Measurements from ENCODE around the gene PRIMA1.

The PRIMA1 gene

DNA sequence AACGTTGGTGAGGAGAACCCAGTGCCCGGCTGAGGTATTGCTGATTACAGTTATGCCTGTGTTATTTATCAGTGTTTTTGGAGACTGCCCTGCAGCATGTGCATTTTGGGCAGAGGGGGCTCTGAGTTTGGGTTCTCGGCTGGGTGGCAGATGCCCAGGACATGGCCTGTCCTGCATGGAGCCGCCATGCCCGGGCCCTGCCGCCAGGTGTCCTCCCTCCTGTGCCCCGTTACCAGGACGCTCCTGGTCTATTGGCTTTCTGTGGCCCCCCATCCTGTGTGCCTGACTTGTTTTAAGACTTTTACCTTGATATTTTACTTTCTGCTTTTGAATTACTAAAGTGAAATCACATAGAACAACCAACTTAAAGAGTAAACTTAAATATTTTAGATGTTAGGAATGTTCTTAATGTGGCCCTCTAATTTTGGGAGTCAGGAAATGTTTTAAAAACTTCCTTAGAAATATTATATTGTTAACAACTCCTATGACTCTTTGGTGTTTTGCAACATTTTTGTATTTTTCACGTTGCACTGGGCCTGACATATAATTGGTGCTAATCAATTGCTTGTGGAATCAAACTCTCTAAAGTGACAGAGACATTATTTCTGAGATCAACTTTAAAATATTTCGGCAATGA is 51.8 kb downstream of the PRIMA1 start:
- TF ChIP-seq GATA3 (IDR thresholded peaks at IDR 0.05; ENCODE audit: low read depth, low read length): no peak
- TF ChIP-seq GATA2 (IDR thresholded peaks at IDR 0.05; ENCODE audit: low read depth, low read length): no peak

DNA sequence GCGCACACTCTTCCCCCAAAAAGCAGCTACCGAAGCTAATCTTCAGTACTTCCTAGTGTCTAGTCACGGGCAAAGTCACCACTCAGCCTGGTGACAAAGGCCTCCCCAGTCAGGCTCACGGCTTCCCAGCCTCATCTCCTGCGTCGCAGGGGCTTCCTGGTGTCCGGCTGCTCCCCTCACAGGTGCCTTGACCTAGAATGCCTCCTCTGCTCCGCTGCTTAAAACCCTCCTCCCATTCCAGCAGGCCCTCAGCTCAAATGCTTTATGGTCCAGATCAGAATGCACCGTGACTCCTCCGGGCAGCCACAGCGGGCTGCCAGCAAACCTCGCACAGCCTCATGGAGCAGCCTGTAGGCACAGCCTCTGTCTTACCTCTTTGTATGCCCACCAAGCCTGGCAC is 53.1 kb downstream of the PRIMA1 start:
- TF ChIP-seq GATA2 (IDR thresholded peaks at IDR 0.05; ENCODE audit: low read depth, low read length) (no peak), GATA3 (IDR thresholded peaks at IDR 0.05; ENCODE audit: low read depth, low read length) (no peak)

DNA sequence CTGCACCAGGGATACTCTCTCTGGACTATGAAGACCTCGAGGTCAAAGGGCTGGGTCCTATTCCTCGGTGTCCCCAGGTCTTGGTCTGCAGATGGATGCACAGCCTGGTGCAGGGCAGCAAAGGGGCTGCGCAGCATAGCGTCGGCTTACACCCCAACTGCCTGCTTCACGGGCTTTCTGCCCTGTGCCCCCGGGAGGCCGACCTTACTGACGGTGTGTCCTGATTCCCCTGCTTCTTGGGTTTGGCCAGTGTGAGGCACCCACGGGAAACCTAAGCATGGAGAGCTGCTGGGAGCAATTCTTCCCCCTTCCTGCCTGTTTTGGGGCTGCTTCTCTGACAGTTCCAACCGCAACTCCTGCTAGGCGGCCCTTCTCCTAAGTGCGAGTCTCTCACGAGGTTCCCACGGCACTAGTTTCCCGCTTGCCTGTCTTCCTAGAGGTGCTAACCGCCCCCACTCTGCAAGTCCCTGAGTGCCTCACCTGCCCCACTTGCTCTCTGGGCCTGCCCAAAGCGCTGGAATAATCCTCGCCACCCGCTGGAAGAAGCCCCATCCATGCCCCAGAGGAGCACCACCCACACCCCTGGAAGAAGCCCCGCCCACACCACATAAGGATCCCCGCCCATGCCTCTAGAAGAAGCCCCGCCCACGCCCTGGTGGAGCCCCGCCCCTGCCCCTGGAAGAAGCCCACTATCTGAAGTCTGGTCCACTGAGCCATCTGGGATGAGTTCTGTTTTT is 54.0 kb downstream of the PRIMA1 start:
- TF ChIP-seq GATA2 (IDR thresholded peaks at IDR 0.05; ENCODE audit: low read depth, low read length) (no peak), GATA3 (IDR thresholded peaks at IDR 0.05; ENCODE audit: low read depth, low read length) (no peak)

DNA sequence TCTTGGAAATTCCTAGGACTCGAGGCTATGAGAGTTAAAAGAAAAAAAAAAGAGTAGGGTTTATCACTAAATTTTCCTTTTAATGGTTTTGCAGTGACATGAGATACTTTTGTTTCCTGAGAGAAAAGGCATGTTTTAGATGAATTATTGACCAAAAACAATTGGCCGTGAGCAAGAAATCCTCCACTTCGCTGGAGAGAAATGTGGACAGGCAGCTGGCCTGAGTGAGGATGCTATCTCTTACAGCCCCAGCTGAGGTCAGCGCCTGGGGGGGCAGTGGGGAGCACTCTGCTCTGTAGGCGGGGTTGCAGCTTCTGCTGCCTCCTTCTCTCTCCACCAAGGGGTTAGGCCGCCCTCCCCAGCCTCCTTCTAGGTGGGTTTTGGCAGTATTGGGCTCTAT is 54.7 kb downstream of the PRIMA1 start:
- TF ChIP-seq GATA3 (IDR thresholded peaks at IDR 0.05; ENCODE audit: low read depth, low read length) (no peak), GATA2 (IDR thresholded peaks at IDR 0.05; ENCODE audit: low read depth, low read length) (0 out of 2 replicates have a peak, but pooled peaks have one; percentile 23)

DNA sequence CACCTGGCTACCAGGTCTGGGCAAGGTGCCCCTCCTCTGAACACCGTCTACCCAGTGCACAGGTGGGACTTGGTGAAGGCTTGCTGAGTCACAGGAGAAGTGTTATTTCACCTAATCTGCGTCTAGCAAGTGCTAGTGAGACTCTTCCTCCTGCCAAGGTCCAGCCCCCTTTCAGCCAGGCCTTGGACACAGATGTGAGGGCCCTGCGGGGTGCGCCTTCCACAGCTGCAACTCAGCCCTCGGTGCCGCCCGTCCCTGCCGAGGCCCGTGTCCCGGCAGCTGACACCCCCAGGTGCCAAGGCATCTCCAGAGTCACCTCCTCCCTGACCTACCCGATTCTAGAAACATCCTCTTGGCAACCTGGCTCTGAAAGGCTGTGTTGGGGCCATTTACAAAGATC is 55.1 kb downstream of the PRIMA1 start:
- TF ChIP-seq GATA2 (IDR thresholded peaks at IDR 0.05; ENCODE audit: low read depth, low read length) (no peak), GATA3 (IDR thresholded peaks at IDR 0.05; ENCODE audit: low read depth, low read length) (no peak)

DNA sequence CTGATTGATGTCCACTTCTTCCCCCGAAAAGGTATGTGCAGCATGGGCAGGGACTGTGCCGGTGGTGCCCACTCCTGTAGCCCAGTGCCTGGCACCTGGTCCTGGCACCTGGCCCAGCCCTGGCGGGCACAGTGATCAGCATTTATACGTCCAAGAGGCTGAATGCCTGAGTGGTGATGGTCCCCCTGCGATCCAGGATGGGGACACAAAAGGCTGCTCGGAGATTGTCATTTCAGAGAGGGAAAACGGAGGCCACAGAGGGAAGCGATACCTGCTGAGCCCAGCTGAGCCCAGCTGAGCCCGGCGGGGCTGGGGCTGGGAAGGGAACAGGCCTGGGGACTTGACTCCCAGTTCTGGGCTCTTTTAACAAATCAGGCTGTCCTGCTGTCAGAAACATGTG is 55.8 kb downstream of the PRIMA1 start:
- TF ChIP-seq GATA3 (IDR thresholded peaks at IDR 0.05; ENCODE audit: low read depth, low read length) (no peak), GATA2 (IDR thresholded peaks at IDR 0.05; ENCODE audit: low read depth, low read length) (no peak)

DNA sequence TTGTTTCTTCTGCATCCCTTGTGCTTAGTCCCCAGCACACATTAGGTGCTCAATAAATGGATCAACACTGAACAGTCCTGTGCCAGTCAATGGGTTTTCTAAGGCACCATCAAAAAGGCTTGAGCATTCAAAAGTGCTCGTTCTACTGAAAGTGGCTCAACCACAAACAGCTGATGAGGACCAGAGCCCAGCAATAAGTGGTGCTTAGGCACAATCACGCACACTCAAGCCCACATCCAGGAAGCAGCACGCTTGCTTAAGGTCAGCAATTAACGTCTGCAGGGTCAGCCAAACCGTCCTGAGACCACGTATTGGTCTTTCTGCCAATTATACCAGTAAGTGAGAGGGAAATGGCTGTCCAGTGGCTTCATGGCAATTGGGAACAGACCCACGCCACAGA is 56.5 kb downstream of the PRIMA1 start:
- TF ChIP-seq GATA3 (IDR thresholded peaks at IDR 0.05; ENCODE audit: low read depth, low read length): no peak
- TF ChIP-seq GATA2 (IDR thresholded peaks at IDR 0.05; ENCODE audit: low read depth, low read length): no peak

DNA sequence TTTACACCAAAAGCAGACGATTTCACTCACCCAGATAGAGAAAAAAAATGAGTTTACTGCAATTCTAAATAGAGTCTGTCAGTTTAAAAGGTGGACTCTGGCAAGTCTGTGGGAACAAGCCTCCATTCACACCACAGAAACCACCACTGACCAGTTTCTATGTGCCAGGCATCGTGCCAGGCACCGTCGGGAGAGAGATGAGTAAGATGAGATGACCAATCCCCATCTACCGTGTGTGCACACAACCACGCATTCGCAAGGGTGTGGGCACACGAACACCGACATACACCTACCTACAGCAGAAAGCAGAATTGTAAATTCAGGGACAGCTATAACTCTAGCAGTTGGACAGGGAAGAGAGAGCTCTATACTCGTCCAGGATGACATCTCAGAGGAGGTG is 58.3 kb downstream of the PRIMA1 start:
- TF ChIP-seq GATA3 (IDR thresholded peaks at IDR 0.05; ENCODE audit: low read depth, low read length) (no peak), GATA2 (IDR thresholded peaks at IDR 0.05; ENCODE audit: low read depth, low read length) (no peak)

DNA sequence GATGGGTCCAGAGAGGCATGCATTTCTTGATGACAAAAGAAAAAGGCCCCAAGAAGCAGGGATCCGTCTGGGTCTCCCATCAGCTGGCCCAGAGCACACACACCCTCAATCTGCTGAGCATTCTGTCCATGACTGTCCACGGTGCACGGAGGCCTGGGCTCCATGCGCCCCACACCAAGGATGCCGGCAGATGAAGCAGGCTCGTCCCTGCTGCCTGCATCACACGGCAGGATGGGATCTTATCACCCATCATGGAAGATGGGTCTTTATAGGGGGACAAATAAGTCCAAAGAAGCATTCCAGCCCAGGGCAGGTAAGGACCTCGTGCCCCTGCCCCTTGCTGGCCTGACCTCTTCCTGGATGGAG is 59.7 kb downstream of the PRIMA1 start:
- TF ChIP-seq GATA2 (IDR thresholded peaks at IDR 0.05; ENCODE audit: low read depth, low read length) (no peak), GATA3 (IDR thresholded peaks at IDR 0.05; ENCODE audit: low read depth, low read length) (no peak)

DNA sequence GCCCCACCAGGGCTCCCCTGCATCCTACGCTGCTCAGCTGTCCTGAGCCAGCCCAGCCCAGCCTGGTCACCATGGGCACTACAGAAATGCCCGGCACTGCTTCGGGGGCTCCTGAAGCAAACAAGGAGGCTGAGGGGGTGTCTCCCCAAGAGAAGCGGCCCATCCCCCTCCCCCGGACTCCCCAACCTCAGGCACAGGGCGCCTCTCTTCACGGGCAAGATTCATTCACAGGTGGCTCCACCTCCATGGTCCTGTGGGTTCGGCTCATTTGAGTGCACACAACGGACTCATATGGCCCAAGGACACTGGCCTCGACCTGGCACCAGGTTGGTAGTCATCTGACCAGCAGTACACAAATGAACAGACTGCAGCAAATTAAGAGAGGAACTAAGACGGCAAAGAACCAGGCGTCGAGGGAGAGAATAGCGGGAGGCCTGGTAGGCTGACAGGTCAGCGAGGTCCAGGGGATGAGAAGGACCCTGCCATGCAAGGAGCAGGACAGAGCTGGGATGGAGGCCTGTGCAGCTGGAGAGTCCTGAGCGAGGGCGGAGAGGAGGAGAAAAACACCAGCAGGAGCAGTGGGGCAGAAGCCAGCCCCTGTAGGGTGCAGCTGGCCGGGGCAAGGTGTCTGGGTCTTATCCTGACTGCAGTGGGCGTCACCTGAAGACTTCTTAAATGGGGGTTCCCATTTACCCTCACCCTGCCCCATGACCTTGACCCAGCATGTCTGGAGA is 60.2 kb downstream of the PRIMA1 start:
- TF ChIP-seq GATA2 (IDR thresholded peaks at IDR 0.05; ENCODE audit: low read depth, low read length): no peak
- TF ChIP-seq GATA3 (IDR thresholded peaks at IDR 0.05; ENCODE audit: low read depth, low read length): no peak

DNA sequence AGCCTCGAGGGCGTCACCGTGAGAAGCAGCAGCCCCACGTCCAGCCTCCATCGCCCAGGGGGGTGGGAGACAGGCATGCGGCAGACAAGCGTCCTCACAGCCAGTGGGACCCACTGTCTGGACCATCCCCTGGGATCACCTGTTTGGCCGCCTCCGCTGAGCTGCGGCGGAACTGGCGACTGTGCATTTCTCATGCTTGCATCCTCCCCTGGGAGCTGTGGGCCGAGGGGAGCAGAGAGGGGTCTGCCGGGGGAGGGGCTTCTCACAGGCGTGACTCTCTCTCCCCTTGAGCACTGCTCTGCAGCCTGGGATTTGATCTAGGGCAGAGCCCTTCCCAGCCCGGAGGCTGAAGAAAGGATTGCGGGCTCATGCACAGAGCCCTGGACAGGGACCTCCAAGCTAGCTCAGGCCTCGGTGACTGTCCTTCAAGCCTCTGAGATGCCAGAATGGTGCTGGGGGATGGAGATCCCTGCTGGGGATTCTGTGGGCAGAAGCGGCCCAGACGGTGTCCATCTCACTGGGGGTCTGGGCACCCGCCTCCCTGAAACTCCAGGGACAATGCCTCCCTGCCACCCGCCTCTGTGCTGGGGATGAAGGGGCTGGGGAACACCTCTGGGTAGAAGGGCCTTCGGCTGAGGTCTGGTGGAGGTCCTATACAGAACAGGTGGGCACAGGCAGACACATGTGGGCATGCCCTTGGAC is 61.1 kb downstream of the PRIMA1 start:
- TF ChIP-seq GATA2 (IDR thresholded peaks at IDR 0.05; ENCODE audit: low read depth, low read length) (no peak), GATA3 (IDR thresholded peaks at IDR 0.05; ENCODE audit: low read depth, low read length) (no peak)

DNA sequence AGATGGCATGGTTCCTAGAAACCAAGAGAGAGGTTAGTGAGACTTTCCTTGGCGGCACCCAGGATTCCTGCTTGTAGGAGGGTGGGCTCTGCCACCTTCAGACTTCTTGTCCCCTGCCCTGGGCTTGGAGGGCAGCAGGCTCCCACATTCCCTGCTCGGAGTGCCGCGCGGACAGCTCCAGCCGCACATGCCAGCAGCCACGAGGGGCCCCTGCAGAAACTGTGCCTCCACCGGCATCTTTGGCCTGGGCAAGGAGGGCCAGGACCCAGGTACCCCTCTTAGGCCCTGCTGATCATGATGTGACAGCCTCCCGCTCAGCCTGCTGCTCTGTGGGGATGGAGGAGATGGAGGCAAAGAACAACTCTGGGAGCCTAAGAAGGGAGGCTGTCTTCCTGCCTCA is 62.3 kb downstream of the PRIMA1 start:
- TF ChIP-seq GATA2 (IDR thresholded peaks at IDR 0.05; ENCODE audit: low read depth, low read length) (no peak), GATA3 (IDR thresholded peaks at IDR 0.05; ENCODE audit: low read depth, low read length) (no peak)

DNA sequence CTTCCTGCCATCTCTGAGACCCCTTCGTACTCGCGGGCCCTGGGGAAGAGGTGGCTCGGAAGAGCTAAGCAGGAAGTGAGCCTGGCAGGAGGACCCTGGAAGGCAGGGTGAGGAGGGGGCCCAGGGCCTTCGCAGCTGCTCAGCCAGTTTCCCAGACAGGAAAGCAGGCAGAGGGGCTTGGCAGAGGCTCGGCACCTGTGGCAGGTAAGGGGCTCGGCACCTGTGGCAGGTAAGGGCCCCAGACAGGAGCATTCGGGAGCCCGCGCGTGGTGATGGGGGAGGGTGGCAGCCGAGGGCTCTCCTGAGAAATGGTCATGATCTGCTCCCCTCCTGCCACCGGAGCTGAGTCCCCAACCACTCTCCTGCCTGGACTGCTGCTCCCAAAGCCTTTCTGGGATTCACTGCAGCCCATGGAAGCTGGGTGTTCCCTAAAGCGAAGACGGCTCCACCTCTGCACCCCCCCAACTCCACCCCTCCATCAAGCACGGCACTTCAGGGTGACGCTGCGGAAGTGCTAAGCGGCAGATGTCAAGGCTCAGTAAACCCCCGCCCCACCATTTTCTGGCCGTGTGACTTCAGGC is 63.2 kb downstream of the PRIMA1 start:
- no peak for TF ChIP-seq GATA2 (IDR thresholded peaks at IDR 0.05; ENCODE audit: low read depth, low read length)
- TF ChIP-seq GATA3 (IDR thresholded peaks at IDR 0.05; ENCODE audit: low read depth, low read length): no peak

DNA sequence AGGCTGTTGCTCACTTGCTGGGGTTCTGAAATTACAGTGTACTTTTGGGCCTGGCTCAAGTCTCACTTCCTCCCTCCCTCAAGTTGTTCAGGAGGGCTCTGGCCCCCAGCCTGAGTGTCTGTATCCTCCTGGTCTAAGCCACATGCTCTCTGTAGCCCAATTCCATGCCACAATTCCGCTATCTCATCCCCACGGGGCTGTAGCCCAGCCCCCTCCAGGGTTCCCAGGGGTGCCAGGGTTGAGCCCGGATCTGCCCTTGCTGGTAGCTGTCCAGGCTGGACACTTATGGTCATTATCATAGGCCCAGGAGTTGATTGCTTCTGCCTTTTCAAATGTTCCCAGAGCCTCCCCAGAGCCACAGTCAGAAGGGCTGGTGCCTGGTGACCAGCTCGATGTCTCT is 65.3 kb downstream of the PRIMA1 start:
- TF ChIP-seq GATA2 (IDR thresholded peaks at IDR 0.05; ENCODE audit: low read depth, low read length) (no peak), GATA3 (IDR thresholded peaks at IDR 0.05; ENCODE audit: low read depth, low read length) (no peak)
